KMS-11 (cell line): Measurements from ENCODE around the gene SLC22A23.

ENCODE experiments used
- H2AFZ ChIP-seq: fragments of 200-600 bp; sonication (generic); 2 replicates; pipeline ENCODE4 v1.6.1; 2016; ENCODE audit warnings: antibody characterized with exemption, mixed run types, low read depth
- H3K27ac ChIP-seq: fragments of 200-600 bp; sonication (generic); 2 replicates; pipeline ENCODE4 v1.6.1; 2016; ENCODE audit warnings: mild to moderate bottlenecking, mixed run types
- H3K27me3 ChIP-seq: fragments of 200-600 bp; sonication (generic); 2 replicates; pipeline ENCODE4 v1.6.1; 2017; ENCODE audit warnings: mild to moderate bottlenecking, low read depth, mixed run types, moderate library complexity; ENCODE audit not compliant: insufficient read depth
- H3K36me3 ChIP-seq: fragments of 200-600 bp; sonication (generic); 2 replicates; pipeline ENCODE4 v1.6.1; 2017; ENCODE audit warnings: mild to moderate bottlenecking, mixed run types; ENCODE audit not compliant: insufficient read depth
- H3K4me1 ChIP-seq: fragments of 200-600 bp; sonication (generic); 2 replicates; pipeline ENCODE4 v1.6.1; 2016; ENCODE audit warnings: mild to moderate bottlenecking, low read depth, mixed run types; ENCODE audit not compliant: poor library complexity, severe bottlenecking
- H3K4me2 ChIP-seq: fragments of 200-600 bp; sonication (generic); 2 replicates; pipeline ENCODE4 v1.7.0; 2016; ENCODE audit warnings: mild to moderate bottlenecking, mixed run types
- H3K4me3 ChIP-seq: fragments of 200-600 bp; sonication (generic); IDR thresholded peaks from 2 replicates; pipeline ENCODE4 v1.6.1; 2017; ENCODE audit warnings: low read depth, low read length, mixed read lengths; ENCODE audit not compliant: insufficient read depth
- H3K79me2 ChIP-seq: fragments of 200-600 bp; sonication (generic); 2 replicates; pipeline ENCODE4 v1.6.1; 2016; ENCODE audit warnings: low read depth, mixed run types; ENCODE audit not compliant: insufficient read depth
- H3K9ac ChIP-seq: fragments of 200-600 bp; sonication (generic); 2 replicates; pipeline ENCODE4 v1.6.1; 2016; ENCODE audit warnings: mild to moderate bottlenecking, mixed run types
- H4K20me1 ChIP-seq: fragments of 200-600 bp; sonication (generic); 2 replicates; pipeline ENCODE4 v1.6.1; 2016; ENCODE audit warnings: mild to moderate bottlenecking, mixed run types; ENCODE audit not compliant: insufficient read depth
- CTCF ChIP-seq: fragments of 200-600 bp; sonication (generic); conservative IDR thresholded peaks from 2 replicates; pipeline ENCODE4 v1.6.1; 2017; ENCODE audit warnings: low read depth, mild to moderate bottlenecking, antibody characterized with exemption, low read length, moderate library complexity, mixed read lengths

Gene SLC22A23

DNA sequence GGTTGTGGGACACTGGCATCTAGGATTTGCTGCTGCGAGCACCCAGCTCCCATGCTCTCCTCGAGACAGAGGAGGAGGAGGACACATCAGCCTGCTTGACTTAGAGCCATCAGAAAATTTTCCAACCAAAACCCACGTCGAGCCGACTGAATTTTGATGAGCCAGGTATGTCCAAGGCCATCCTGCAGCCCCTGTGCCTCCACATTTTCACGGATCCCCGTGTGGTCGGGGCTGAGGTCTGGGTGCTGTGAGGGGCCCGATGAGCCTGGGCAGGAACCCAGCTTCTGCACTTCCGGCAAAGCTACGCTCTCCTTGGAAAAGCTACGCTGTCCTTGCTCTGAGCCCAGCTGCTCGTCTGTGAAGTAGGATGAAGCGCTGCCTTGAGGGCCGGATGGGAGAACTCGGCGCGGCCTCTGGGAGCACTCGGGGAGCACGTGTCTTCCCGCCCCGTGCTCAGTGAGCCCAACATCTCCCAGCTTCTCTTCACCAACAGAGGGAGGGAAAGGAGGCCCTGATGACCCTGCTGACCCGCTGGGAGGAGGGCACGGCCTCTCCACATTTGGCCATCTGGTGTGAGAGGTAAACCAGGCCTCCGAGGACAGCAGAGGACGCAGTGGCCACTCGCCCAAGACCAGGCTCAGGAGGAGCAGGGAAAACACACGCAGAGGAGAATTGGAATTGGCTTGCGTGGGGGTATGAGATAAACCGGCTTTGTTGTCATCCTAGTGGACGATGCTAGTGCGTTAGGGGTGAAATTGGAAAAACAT is 164.2 kb downstream of the SLC22A23 start:
- Histone ChIP-seq H3K27me3 (no peaks in the 10 kb centered on the region), H3K4me1 (peaks cover 2% of the 10 kb centered on the region), H3K27ac (no peak overlapping the region), H2AFZ (no peak overlapping the region), H3K4me3 (no peak overlapping the region), H4K20me1 (no peaks in the 10 kb centered on the region), H3K79me2 (no peaks in the 10 kb centered on the region), H3K36me3 (no peaks in the 10 kb centered on the region), H3K4me2 (no peak overlapping the region), H3K9ac (no peak overlapping the region)
- TF ChIP-seq CTCF: no peak

DNA sequence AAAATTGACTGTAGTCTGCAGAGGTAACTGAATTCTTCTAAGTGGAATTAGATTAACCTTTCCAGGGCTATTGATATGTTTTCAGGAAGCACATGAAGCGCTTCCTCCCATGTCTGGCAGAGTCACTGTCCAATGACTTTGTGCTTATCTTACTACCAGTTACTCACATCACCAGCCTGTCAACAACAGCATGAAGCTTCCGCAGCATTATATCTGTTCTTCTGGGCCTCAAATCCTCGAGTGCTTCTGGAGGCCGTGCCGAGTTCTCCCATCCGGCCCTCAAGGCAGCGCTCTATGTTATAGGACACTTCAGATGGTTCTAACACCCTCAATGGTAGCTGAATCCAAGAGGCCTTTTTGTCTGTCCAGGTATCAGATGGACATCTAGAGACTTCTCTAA is 164.9 kb downstream of the SLC22A23 start:
- H3K36me3 ChIP-seq: no peaks in the 10 kb centered on the region

DNA sequence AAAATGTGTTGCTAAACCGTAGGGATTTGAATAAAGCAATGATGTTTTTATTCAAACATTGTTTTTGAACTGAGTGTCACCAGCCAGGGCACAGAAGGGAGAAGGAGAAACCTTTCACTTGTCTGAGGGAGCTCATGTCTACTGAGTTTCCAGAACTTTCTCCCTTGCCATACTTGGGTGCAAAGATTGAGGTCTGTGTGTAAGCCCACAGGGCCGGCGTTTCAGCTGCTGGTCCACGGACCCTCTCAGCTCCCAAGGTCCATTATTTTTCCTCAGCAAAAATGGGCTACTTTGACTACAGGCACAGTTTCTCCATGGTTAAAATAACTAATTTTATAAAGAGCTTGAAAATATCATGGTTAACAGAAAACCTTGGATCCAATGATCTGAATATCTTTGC is 165.5 kb downstream of the SLC22A23 start:
- Histone ChIP-seq H2AFZ (no peak overlapping the region), H3K36me3 (no peaks in the 10 kb centered on the region), H3K79me2 (no peaks in the 10 kb centered on the region), H3K9ac (no peak overlapping the region), H3K4me3 (no peak overlapping the region), H3K4me2 (no peak overlapping the region), H3K27ac (no peak overlapping the region), H3K27me3 (no peaks in the 10 kb centered on the region), H4K20me1 (no peaks in the 10 kb centered on the region), H3K4me1 (no peaks in the 10 kb centered on the region)
- TF ChIP-seq CTCF: no peak

More for the DNA sequence above, 164.9 kb downstream of the SLC22A23 start:
- H3K9ac ChIP-seq: no peak overlapping the region
- H3K27me3 ChIP-seq: no peaks in the 10 kb centered on the region
- H4K20me1 ChIP-seq: no peaks in the 10 kb centered on the region
- H3K27ac ChIP-seq: no peak overlapping the region
- no peaks in the 10 kb centered on the region for H3K79me2 ChIP-seq
- H2AFZ ChIP-seq: no peak overlapping the region
- H3K4me1 ChIP-seq: no peaks in the 10 kb centered on the region
- TF ChIP-seq CTCF: no peak
- no peak overlapping the region for H3K4me3 ChIP-seq
- H3K4me2 ChIP-seq: no peak overlapping the region

DNA sequence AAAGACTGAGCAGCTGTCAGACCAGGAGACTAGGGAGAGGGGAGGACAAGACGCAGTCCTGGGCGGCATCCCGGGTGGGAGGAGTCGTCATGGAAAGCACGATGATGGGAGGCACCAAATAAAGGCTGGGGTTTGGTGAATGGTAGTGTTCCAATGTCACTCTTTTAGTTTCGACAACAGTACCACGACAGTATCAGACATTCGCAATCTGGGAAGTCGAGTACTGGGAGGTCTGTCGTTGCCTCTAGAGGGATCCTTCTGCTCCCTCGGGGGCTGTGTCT is 166.0 kb downstream of the SLC22A23 start:
- H3K27me3 ChIP-seq: no peaks in the 10 kb centered on the region
- no peaks in the 10 kb centered on the region for H3K36me3 ChIP-seq
- no peak overlapping the region for H3K4me3 ChIP-seq
- H3K4me1 ChIP-seq: no peaks in the 10 kb centered on the region
- no peaks in the 10 kb centered on the region for H4K20me1 ChIP-seq
- no peak overlapping the region for H2AFZ ChIP-seq
- H3K9ac ChIP-seq: no peak overlapping the region
- no peak overlapping the region for H3K4me2 ChIP-seq
- no peak for TF ChIP-seq CTCF
- H3K79me2 ChIP-seq: no peaks in the 10 kb centered on the region
- H3K27ac ChIP-seq: no peak overlapping the region
